Measurements from ENCODE around the gene PPP1R37. TPM values are rescaled to one million over a fixed set of nuclear protein-coding genes. Genes with fewer than 3 reads are reported as not detected.
A peak's percentile ranks its signal among the peaks of the same experiment; 100 is the strongest.

The PPP1R37 gene
- total and polyA plus RNA-seq, 2 of the 8 experiments (the other 6 are each of a cell fraction or from before 2014, with no cell fraction given) = 14.6 to 25.7 TPM

DNA sequence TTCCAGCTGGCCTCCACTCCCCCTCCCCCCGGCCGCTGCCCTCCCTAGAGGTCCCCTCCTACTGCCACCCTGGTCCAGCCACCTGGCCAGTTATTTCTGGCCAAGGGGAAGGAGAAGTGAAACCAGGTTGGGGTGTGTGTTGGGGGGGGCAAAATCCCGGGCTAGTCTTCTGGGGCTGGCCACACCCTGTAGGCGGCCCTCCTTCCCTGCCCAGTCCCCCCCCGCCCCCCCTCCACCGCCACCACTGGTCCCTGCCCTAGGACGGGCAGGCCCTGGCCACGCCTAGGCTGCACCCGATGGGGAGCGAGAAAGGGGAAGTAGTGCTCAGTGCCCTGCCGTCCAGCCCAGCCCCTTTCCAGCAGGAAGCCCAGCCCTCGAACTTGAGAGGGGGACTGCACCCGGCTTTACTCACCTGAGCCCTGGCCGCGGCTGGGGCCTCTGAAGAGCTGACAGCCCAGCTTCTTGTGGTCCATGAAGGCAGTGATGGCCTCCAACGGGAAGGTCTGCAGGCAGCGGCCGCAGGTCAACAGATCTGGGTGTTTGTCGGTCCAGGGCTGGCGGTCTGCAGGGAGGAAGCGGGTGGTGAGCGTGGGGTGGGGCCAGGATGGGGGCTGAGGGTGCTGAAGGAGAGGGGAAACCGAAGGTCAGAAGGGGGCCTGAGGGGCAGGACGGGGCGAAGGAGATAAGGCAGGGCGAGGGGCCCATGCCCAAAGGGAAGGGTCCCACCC is 17.5 kb upstream of the PPP1R37 start (continued):
- TF ChIP-seq EZH2 (IDR thresholded peaks at IDR 0.05; ENCODE audit: low read depth, low read length, severe bottlenecking) (no peak), EGR1 (IDR thresholded peaks at IDR 0.05; ENCODE audit: borderline replicate concordance, low read depth, low read length) (no peak), YY1 (IDR thresholded peaks at IDR 0.05; ENCODE audit: low read depth, low read length) (no peak), SP4 (IDR thresholded peaks at IDR 0.05; ENCODE audit: low read length) (no peak), HDAC6 (IDR thresholded peaks at IDR 0.05; ENCODE audit: low read depth, low read length) (no peak), SP2 (IDR thresholded peaks at IDR 0.05; ENCODE audit: low read length) (no peak), HDAC2 (IDR thresholded peaks at IDR 0.05; ENCODE audit: borderline replicate concordance in 1 of 2, low read depth in 2 of 2, low read length in 2 of 2) (peak; percentile 35 to 76; a peak in 2 of 4 replicates), CBX5 (IDR thresholded peaks at IDR 0.05; ENCODE audit: low read depth, low read length) (no peak), SUZ12 (IDR thresholded peaks at IDR 0.05; ENCODE audit: low read length) (no peak), ZNF274 (IDR thresholded peaks at IDR 0.05; ENCODE audit: borderline replicate concordance, extremely low read depth, low read length) (no peak), RBBP5 (IDR thresholded peaks at IDR 0.05; ENCODE audit: borderline replicate concordance, low read depth, low read length) (no peak), SP1 (IDR thresholded peaks at IDR 0.05; ENCODE audit: low read depth, low read length) (no peak), CHD2 (IDR thresholded peaks at IDR 0.05; ENCODE audit: low read length) (no peak), TCF12 (IDR thresholded peaks at IDR 0.05; ENCODE audit: low read depth, low read length) (no peak), NRF1 (IDR thresholded peaks at IDR 0.05; ENCODE audit: low read depth, low read length) (no peak), JUN (IDR thresholded peaks at IDR 0.05; ENCODE audit: low read depth, low read length) (no peak), JUND (IDR thresholded peaks at IDR 0.05; ENCODE audit: low read length) (no peak), RNF2 (IDR thresholded peaks at IDR 0.05; ENCODE audit: borderline replicate concordance, low read depth, low read length, missing control alignments, poor library complexity, severe bottlenecking) (no peak), CREB1 (IDR thresholded peaks at IDR 0.05) (no peak), CBX8 (IDR thresholded peaks at IDR 0.05; ENCODE audit: borderline replicate concordance, low read depth, low read length) (no peak), KDM1A (IDR thresholded peaks at IDR 0.05; ENCODE audit: borderline replicate concordance, low read length) (no peak)
- TF ChIP-seq, protein P1, sequence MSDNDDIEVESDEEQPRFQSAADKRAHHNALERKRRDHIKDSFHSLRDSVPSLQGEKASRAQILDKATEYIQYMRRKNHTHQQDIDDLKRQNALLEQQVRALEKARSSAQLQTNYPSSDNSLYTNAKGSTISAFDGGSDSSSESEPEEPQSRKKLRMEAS (IDR thresholded peaks at IDR 0.05) = no peak
- TF ChIP-seq, protein P2, sequence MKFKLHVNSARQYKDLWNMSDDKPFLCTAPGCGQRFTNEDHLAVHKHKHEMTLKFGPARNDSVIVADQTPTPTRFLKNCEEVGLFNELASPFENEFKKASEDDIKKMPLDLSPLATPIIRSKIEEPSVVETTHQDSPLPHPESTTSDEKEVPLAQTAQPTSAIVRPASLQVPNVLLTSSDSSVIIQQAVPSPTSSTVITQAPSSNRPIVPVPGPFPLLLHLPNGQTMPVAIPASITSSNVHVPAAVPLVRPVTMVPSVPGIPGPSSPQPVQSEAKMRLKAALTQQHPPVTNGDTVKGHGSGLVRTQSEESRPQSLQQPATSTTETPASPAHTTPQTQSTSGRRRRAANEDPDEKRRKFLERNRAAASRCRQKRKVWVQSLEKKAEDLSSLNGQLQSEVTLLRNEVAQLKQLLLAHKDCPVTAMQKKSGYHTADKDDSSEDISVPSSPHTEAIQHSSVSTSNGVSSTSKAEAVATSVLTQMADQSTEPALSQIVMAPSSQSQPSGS (IDR thresholded peaks at IDR 0.05; ENCODE audit: low read length) = no peak
